CD1c-positive myeloid dendritic cell (primary cell): Measurements from ENCODE around the gene MYO1A.

Experiments used
- DNase-seq: peaks from one replicate; pipeline ENCODE4 v3.0.0-alpha.2; 2016; ENCODE audit errors: extremely low spot score

The MYO1A gene

DNA sequence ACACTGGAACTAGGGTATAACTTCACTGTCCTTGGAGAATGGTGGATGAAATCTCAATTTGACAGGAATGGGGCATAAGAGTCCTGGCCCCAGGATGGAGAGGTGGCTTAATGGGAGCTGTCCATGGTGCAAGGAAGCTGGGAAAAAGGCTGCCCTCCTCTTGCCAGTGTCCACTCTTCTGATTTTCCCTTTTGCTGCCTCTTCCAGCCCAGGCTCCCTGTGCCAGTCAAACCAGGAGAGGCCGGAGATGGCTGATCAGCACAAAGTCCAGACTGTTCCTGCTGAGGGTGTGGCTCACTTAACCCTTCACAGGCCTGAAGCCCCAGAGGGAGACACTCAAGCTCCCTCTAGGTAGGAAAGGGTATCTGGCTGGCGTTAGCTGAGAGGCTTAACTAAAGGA lies at the start of gene MYO1A:
MYO1A (minus strand) TSS at position 240 of the 400 bp plus-strand sequence. CDS start 1,806 bp downstream, outside the sequence.
- DNase-seq = no peak

DNA sequence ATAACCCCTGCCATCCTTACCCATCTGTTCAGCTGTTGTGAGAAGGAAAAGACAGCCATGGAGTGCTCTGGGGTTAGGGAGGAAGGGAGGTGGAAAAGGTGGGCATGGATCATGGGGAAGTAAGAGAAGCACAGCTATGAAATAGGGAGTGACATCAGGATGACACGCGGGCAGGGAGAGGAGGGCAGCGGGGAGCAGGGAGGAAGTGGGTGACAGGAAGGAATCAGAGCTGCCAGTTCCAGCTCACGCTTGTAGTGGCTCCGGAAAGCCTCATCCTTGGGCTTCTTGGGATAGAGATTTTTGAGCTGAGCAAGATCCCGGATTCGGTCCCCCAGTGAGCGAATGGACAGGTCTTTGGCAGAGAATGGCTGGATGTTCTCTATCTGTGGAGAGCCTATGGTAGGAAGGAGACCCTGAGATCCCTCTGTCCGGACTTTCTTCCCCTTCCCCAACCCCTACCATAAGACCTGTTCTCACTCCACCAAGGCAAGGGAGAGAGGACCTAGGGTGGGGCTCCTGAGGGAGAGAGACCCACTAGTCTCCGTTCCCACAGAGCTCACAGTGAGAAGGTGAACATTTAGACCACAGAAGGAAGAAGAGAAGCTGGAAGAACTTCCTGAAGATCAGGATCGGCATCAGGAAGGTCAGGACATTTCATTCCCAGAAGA lies 49.3 kb upstream of the MYO1A start:
- DNase-seq = peak; percentile 53

DNA sequence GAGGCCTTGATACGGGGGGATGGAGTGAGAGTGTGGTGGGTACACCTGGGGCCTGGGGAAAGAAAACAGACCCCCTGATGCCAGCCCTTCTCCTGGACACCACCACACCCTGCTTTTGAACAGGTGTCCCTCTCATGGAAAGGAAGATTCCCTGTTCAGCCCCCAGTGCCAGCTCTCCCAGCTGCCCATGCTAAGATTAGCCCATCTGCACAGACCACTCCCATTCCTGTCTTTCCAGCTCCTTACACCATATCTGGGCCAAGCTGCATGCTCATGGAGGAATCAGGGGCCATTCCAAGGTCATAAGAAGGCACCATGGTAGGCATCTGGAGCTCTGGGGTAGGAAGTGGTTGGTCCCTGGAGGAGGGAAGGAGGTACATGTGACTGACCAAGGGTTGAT lies 48.6 kb upstream of the MYO1A start:
- DNase-seq = no peak

DNA sequence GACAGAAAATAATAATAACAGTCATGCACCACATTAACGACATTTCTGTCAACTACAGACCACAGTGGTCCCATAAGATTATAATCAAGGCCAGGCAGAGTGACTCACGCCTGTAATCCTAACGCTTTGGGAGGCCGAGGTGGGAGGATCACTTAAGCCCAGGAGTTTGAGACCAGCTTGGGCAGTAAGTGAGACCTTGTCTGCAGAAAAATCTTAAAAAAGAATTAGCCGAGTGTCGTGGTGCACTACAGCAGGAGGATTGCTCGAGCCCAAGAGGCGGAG lies 47.6 kb upstream of the MYO1A start:
- no peak for DNase-seq

DNA sequence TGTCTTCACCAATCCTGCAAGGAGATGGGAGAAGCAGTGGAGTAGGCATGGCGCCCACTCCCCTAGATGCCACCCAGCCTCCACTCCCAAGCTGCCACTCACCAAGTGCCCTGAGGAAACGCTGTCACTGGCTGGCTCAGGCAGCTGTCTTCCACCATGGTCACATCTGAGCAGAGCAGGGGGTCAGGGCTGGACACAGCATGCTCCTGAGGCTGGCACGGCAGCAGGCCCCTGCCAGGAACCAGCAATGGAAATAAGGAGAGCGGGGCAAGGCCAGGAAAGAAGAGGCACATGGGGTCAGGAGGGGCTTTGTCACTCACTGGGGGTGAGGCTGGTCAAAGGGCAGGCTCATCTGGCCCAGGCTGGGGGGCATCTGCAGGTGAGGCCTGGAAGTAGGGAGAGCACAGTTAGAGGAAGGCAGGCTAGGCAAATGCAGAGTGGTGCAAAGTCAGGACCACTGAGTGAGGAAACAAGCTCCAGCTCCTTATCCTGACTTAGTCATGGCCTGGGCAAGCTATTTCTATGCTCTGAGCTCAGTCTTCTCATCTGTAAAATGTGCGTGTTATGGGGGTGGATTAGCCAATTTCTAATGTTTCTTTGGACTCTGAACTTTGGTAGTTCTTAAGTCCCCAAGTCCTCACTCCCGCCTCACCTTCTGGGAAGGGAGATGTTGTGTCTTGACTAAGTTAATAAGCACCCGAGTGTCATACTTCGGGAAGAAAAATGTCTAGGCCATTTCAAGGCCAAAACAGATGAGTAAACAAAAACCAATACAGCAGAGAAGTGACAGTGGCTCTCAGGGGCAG lies 47.0 kb upstream of the MYO1A start:
- no peak for DNase-seq

DNA sequence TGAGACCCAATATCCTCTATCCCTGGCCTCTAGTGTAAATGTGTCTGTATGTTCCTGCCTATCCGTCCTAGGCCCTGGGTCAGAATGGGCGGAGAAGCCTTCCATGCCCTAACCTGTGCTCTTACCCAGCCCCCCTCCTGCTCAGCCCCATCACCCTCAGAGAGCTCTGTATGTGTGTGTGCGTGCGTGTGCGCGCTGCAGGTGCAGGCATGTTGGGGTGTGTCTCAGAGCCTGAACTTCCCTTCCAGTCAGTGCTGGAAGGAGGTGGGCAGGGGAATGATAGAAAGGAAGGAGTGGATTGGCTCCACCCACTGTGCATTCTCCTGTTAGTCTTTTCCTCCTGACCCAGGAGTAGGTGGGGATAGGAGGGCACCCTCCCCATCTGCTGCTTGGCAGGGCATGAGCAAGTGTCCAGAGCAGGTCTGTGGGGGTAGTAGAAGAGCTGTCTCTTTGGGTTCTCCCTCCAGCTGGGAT lies 46.2 kb upstream of the MYO1A start:
- DNase-seq = no peak

DNA sequence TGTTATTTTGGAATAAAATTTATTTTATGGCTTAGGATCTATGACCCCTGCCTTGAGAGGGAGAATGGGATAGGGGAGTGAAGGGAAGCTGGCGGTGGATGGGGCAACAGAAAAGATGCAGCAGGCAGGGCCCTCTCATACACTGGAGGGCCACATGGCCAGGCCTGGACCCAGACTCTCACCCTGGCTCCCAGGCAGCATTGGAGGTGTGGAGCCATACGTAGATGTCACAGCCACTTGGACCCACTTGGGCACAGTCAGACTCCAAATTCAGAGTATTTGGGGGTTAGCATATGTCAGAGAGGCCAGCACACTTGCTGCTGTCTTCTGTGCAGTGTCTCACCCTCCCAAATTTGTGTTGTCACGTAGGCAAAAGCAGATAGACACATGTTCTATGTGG lies 45.5 kb upstream of the MYO1A start:
- DNase-seq = no peak

DNA sequence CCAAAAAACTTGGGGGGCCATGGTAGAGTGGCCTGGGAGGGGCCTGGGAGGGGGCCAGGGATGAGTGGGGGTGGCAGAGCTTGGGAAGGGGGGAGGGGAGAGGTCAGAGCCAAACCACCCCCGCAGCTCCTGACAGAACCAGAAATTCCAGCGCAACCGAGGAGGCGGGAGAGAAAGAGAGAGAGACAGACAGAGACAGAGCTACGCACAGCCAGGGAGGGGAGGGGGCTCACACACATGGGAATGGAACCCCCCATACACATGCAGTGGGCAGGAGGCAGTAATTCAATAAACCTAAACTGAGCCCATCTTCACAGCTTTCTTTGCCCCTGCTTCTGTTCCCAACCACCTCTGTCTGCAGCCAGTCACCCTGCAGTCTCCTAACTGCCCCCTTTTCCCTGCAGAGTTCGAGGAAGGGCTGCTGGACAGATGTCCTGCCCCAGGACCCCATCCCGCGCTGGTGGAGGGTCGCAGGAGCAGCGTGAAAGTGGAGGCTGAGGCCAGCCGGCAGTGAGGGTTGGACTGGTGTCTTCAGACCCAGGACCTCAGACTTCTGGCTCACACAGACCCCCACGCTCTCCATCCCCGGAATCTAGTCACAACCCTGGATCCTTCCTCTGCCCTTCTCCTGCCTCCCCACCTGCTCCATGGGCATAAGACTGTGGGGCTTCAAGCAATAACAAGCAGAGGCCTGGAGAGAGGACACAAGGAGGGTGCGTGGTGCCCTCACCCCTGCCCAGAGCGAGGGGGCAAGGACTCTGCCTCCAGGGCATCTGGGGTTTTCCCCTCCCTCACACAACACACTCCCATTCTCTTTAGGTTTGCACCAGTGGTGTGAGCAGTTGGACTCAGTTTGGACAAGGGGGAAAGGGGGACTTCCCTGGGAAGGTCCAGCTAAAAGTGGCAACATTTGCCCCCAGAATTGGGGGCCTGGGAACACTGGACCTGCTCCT lies 44.6 kb upstream of the MYO1A start:
- no peak for DNase-seq

DNA sequence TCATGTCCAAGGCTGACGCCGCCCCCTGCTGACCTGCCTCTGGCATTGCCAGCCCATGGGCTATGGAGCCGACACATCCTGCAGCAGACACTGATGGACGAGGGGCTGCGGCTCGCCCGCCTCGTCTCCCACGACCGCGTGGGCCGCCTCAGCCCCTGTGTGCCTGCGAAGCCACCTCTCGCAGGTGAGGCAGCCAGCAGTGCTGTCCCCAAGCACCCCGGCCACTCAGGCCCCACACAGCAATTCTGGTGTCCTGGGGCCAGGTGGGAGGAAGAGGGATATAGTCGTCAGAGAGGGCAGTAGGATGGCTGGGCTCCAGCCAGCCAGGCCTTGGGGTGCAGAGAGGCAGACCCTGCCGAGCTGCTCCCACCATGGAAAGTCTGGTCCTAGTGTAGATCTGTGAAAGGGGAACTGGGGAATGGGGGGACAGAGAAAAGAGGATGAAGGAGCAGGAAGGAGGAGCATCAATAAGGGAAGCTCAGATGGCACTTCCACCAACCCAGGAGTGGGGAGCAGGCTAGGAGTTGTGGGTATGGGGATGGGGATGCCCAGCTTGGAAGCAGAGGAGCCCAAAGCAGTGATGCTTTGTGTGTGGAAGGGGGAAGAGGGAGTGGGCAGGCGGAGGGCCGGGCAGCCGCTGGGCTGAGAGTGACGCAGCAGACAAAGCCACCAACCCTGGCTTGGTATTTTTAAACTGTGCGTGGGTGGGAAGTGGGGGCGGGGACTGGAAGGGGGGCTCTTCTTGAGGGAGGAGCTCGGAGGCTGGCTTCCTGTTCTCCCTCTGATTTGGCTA lies 43.7 kb upstream of the MYO1A start:
- peak; percentile 79 for DNase-seq

DNA sequence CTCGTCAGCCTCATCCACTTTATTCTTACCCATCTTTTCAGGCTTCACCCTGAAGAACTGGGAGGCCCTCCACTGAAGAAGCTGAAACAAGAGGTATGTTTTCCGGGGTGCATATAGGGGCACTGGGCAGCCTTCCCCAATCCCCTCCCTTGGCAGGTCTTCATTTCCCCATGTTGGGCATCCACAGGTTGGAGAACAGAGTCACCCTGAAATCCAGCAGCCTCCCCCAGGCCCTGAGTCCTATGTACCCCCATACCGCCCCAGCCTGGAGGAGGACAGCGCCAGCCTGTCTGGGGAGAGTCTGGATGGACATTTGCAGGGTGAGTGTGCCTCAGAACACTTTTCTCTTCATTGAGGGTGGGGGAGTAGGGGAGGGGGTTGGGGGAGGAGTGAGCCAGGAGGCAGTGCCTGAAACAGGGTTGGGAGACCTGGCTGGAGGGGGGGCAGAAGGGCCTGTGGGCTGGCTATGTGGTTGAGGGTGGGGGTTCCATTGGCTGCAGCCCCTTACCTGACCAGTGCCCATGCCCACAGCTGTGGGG lies 43.0 kb upstream of the MYO1A start:
- DNase-seq = no peak

DNA sequence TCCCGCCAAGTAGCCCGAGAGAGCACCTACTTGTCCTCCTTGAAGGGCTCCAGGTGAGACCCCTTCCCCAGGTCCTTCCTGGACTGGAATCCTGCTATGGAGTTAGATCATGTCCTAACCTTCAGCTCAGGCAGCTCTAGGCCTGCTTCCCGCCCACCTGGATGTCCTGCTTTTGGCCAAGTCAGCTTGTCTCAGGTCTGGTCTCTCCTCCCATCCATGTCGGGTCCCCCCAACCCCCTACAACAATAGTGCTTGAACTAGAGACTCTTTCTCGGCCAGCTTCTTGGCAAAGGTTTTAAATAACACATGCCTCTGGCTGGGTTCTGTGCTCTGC lies 42.6 kb upstream of the MYO1A start:
- DNase-seq = no peak

DNA sequence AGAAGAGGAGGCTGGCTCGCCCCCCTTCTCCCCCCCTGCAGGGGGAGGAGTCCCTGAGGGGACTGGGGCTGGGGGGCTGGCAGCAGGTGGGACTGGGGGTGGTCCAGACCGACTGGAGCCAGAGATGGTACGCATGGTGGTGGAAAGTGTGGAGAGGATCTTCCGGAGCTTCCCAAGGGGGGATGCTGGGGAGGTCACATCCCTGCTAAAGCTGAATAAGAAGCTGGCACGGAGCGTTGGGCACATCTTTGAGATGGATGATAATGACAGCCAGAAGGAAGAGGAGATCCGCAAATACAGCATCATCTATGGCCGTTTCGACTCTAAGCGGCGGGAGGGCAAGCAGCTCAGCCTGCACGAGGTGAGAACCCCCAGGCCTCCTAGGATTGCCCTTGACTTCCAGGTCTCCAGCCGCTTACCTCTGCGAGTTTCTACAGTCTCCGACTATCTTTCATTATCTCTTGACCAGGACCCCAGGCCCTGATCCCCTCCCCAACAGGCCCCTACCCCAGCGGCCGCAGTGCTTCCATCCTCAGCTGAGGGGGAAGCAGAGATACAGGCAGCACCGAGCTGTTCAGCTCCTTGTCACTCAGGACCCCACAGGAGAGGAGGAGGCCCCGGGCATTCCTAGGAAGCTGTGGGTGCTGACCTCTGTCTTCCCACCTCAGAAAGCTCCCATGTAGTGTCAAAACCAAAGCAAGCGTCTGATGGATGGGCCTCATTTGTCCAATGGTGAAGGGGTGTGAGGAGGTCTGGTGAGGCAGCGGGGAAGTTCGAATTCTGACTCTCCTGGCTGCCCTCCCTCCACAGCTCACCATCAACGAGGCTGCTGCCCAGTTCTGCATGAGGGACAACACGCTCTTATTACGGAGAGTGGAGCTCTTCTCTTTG lies 42.0 kb upstream of the MYO1A start:
- DNase-seq = no peak

DNA sequence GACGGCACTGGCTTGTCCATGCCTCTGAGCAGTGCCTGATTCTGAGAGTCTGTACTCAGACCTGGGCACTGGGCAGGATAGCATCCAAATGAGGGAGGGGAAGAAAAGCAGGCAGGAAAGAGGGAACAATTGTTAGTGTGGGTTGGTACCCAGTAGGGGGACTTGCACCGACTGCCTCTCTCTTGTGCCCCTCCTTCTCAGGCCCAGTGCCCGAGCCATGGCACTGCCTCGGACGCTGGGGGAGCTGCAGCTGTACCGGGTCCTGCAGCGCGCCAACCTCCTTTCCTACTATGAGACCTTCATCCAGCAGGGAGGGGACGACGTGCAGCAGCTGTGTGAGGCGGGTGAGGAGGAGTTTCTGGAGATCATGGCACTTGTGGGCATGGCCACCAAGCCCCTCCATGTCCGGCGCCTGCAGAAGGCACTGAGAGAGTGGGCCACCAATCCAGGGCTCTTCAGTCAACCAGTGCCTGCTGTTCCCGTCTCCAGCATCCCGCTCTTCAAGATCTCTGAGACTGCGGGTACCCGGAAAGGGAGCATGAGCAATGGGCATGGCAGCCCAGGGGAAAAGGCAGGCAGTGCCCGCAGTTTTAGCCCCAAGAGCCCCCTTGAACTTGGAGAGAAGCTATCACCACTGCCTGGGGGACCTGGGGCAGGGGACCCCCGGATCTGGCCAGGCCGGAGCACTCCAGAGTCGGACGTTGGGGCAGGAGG lies 41.2 kb upstream of the MYO1A start:
- no peak for DNase-seq

DNA sequence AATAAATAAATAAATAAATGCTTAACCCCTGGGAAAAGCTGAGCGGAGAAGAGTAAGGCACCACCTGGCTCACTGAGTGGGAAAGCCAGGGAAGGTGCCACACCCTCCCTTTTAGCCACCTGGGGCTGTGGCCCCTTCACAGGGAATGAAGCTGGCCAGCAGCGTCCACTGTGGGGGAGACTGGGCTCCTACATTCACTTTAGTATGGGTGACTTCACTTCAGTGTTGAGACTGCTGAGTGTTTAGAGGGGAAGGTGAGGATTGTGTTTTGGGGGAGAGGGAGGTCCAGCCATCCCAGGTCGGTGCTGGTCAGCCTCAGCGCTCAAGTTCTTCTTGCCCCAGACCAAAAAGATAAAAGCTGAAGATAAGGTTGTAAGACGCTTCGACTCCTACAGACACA lies 40.6 kb upstream of the MYO1A start:
- DNase-seq = no peak

DNA sequence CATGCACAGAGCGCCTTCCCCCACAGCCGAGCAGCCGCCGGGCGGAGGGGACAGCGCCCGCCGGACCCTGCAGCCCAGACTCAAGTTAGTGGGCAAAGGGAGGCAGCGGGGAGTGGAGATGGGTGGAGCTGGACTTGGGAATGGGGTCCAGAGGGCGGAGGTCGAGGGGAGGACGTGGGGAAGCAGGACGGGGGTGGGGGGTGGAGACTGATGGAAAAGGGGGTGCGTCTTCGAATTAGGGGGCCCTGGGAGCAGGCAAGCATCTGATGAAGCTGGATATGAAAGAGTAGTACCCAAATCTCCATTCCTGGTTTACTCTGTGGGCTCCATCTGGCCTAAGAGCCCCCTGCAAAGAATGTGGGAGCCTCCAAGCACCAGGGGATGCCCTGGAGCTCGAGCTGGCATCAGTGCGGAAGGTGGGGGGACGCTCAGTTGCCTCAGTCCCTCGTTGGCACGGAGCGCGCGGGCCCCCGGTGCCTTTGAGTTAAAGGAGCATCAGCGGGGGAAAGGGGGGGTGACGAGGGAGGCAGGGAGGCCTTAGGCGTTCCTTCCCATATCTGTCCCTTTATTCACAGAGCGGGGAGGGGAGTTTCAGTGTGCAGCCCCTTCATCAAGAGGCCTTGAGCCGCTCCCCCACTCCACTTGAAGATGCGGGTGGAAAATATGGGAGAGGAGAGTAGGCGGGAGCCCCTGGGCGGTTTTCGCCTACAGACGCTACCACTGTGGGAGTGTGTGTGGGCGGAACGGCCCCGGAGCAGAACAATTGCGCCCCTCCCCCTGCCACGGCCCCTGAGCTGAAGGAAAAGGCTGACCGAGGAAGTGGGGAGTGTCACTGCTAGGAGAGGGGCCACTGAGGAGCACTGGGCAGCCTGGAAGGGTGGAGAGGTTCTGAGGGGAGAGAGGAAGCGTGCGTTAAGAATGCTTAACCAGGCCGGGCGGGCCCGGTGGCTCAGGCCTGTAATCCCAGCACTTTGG lies 39.6 kb upstream of the MYO1A start:
- peak; percentile 52 for DNase-seq

DNA sequence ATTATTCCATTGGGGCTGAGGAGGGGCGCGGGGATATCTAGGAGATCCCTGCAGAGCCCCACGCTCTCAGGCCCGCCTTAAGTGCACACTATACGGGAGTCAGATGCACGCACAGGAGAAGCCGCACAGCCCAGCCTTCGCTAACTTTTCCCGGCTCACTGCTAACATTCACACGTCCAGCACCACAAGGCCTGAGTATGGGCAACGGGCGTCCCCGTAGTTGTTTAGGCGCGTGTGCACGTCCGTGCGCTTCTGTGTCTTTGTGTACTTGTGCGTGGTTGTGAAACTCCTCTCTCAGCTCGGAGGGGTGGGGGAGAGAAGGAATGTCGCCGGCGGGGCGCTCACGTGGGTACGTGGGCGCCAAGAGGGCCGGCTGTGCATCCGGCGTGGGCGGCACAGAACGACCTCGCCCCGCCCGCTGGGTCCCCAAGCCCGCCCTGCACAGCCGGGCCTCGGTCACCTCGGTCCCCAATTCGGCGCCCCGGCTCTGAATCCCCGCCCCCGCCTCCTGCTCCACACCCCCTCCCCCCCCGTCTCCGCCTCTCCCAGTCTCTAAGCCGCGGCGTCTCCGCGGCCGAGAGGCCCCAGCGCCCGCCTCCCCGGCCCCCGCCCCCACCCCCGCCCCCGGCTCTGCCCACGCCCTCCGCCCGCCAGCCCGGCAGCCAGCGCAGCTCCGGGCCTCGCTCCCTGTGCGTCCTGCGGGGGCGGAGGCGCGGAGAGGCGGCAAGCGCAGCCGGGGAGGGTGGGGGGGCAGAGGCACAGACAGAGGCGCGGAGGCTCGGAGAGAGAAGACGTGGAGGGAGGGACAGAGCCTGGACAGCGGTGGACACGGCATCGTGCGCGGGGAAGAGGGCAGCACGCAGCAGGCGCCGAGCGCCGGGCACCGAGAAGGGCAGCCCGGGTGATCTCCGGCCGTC lies 38.7 kb upstream of the MYO1A start, which contains the start of gene NAB2:
NAB2 (plus strand) TSS at position 761 of the 917 bp plus-strand sequence. CDS start 158 bp downstream, outside the sequence.
- peak; percentile 96 for DNase-seq

DNA sequence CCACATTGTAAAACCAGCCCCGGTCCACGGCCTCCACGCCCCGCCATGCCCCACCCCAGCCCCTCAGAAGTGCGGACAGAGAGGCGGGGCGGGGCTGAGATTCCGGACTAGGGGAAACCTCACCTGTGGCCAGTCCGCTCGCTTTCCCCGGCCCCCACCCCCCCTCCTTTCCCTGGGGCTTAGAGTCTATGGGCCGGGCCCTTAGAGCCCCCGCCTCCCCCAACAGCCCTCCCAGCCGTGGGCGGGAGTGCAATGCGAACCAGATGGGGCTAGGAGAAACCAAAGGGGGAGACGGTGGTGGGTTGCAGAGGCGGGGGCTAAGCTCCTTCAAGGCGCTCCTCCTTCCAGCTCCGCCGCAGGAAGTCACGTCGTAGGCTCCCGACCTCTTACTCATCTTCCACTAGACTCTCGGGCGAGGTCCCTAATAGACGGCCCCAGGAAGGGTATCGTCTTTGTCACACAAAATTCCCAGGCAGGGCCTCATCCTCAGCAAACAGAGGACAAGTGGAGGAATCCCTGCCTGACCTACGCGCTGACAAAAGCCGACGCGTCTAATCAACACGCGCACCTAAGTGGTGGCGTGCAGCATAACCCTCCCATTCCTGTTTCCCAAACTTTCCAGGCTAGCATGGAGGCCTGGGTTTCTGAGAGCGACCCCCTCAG lies 37.9 kb upstream of the MYO1A start:
- DNase-seq = peak; percentile 84
